ENCODE measurements around the gene AHNAK2.
"Not testable (repeated sequence)": the region's sequence is repeated elsewhere in the genome, so short reads cannot be mapped to it uniquely, and the experiment has no call there.

Gene AHNAK2

GRCh38 chr14:104977681-104978653 lies at the start of gene AHNAK2:
AHNAK2 (minus strand) TSS chr14:104978374; CDS start chr14:104978237, 137 bp downstream.
- peak; percentile 69 for DNase-seq

GRCh38 chr14:105027718-105028117 lies 49.5 kb upstream of the AHNAK2 start:
- DNase-seq = not testable (repeated sequence)

- DNase-seq = no peak
These were observed 48.8 kb upstream of the AHNAK2 start for GRCh38 chr14:105026802-105027563.

GRCh38 chr14:105026033-105026785 lies 48.0 kb upstream of the AHNAK2 start:
- no peak for DNase-seq

- DNase-seq = no peak
These were observed 47.3 kb upstream of the AHNAK2 start for GRCh38 chr14:105025429-105025828.

- DNase-seq = no peak
These were observed 45.8 kb upstream of the AHNAK2 start for GRCh38 chr14:105023791-105024480.

GRCh38 chr14:105023144-105023543 lies 45.0 kb upstream of the AHNAK2 start:
- no peak for DNase-seq

- DNase-seq = no peak
These were observed 44.1 kb upstream of the AHNAK2 start for GRCh38 chr14:105022276-105022670.

- DNase-seq = peak; percentile 63
These were observed 43.6 kb upstream of the AHNAK2 start for GRCh38 chr14:105021656-105022275.

- DNase-seq = peak; percentile 97
These were observed 42.9 kb upstream of the AHNAK2 start, which contains the start of gene CDCA4 for GRCh38 chr14:105020815-105021655. CDCA4 (minus strand) TSS chr14:105021083; CDS start chr14:105011929, 9,154 bp downstream.

GRCh38 chr14:105019861-105020814 lies 42.0 kb upstream of the AHNAK2 start:
- peak; percentile 73 for DNase-seq

GRCh38 chr14:105018414-105018813 lies 40.2 kb upstream of the AHNAK2 start:
- DNase-seq = no peak

- no peak for DNase-seq
These were observed 37.7 kb upstream of the AHNAK2 start for GRCh38 chr14:105015905-105016304.

GRCh38 chr14:105015242-105015641 lies 37.1 kb upstream of the AHNAK2 start:
- DNase-seq = no peak

GRCh38 chr14:105014631-105015030 lies 36.5 kb upstream of the AHNAK2 start:
- no peak for DNase-seq

- no peak for DNase-seq
These were observed 35.9 kb upstream of the AHNAK2 start for GRCh38 chr14:105014032-105014431.

GRCh38 chr14:105013150-105013785 lies 35.1 kb upstream of the AHNAK2 start:
- no peak for DNase-seq

- DNase-seq = no peak
These were observed 34.2 kb upstream of the AHNAK2 start for GRCh38 chr14:105012171-105012985.
